ENCODE results near the gene FGF14. TPM values are rescaled to one million over a fixed set of nuclear protein-coding genes. Genes with fewer than 3 reads are reported as not detected.

Gene FGF14
- polyA plus RNA-seq, 1 donor (not counting 4 experiments of a cell fraction or from before 2014, with no cell fraction given), result 0.09 TPM

DNA sequence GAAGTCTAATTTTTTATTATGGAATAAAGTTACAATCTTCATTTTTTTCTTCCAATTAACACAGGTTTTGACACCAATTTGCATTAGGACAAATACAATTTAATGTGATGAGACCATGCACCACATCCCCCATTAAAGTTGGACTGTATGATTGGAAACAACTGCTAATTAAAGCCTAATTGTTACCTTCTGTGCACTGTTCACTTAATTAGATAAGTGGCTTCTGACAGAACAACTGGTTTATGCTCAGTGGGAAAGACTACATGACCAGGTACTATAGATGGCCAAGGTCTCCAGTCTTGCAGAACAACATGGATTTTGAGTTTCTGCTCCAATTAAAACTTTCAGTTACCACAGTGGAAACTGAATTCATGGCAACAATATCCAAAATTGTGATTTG, 198.1 kb downstream of the FGF14 start:
- FAIRE-seq (no peak), DNase-seq (ENCODE audit: low read depth, low spot score) (no peak)
- dilution Hi-C loops (cut with MboI; ENCODE audit: extremely low pct_ligation_motif_present, low sequenced_read_pairs), result no loop called here
- H3K4me1 ChIP-seq (ENCODE audit: control insufficient read depth, extremely low read depth, insufficient read depth, low read length), result peaks cover 2% of the 10 kb centered on the region
- H3K9me3 ChIP-seq (ENCODE audit: control insufficient read depth, low read depth, low read length), result no peaks in the 10 kb centered on the region
- H3K27me3 ChIP-seq (ENCODE audit: control insufficient read depth, extremely low read depth, insufficient read depth, low read length), result no peaks in the 10 kb centered on the region
- H3K36me3 ChIP-seq (ENCODE audit: control insufficient read depth in 2 of 2, extremely low read depth in 1 of 2, insufficient read depth in 2 of 2, low read length in 2 of 2), result no peaks in the 10 kb centered on the region
- H3K9me1 ChIP-seq (ENCODE audit: control insufficient read depth, extremely low read depth, insufficient read depth, low read length), result no peaks in the 10 kb centered on the region
- H3K4me3 ChIP-seq (ENCODE audit: control insufficient read depth in 2 of 3, extremely low read depth in 1 of 3, insufficient read depth in 2 of 3, low read depth in 1 of 3, low read length in 3 of 3), result no peak overlapping the region
- H4K20me1 ChIP-seq (ENCODE audit: control insufficient read depth, extremely low read depth, insufficient read depth, low read length), result no peaks in the 10 kb centered on the region
- H3K79me2 ChIP-seq (ENCODE audit: control insufficient read depth, insufficient read depth, low read length), result no peaks in the 10 kb centered on the region
- H3K27ac ChIP-seq (ENCODE audit: control insufficient read depth, insufficient read depth, low read length), result no peak overlapping the region
- no peak overlapping the region for H3K4me2 ChIP-seq (ENCODE audit: control insufficient read depth, extremely low read depth, insufficient read depth, low read depth, low read length)
- TF ChIP-seq EZH2 (IDR thresholded peaks at IDR 0.05; ENCODE audit: low read length), result no peak
- TF ChIP-seq, protein P1, sequence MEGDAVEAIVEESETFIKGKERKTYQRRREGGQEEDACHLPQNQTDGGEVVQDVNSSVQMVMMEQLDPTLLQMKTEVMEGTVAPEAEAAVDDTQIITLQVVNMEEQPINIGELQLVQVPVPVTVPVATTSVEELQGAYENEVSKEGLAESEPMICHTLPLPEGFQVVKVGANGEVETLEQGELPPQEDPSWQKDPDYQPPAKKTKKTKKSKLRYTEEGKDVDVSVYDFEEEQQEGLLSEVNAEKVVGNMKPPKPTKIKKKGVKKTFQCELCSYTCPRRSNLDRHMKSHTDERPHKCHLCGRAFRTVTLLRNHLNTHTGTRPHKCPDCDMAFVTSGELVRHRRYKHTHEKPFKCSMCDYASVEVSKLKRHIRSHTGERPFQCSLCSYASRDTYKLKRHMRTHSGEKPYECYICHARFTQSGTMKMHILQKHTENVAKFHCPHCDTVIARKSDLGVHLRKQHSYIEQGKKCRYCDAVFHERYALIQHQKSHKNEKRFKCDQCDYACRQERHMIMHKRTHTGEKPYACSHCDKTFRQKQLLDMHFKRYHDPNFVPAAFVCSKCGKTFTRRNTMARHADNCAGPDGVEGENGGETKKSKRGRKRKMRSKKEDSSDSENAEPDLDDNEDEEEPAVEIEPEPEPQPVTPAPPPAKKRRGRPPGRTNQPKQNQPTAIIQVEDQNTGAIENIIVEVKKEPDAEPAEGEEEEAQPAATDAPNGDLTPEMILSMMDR (optimal IDR thresholded peaks at IDR 0.05 in 1 of 3, IDR thresholded peaks at IDR 0.05 in 1 of 3, conservative IDR thresholded peaks at IDR 0.05 in 1 of 3; ENCODE audit: extremely low read depth in 1 of 3, insufficient read depth in 2 of 3, low read length in 3 of 3), result no peak
- H2AFZ ChIP-seq (ENCODE audit: control insufficient read depth, low read length), result no peak overlapping the region
- no peak overlapping the region for H3K9ac ChIP-seq (ENCODE audit: control insufficient read depth, extremely low read depth, insufficient read depth, low read length)

- H3K79me2 ChIP-seq (ENCODE audit: control insufficient read depth, insufficient read depth, low read length), result no peaks in the 10 kb centered on the region
- TF ChIP-seq, protein P1 (optimal IDR thresholded peaks at IDR 0.05 in 1 of 3, IDR thresholded peaks at IDR 0.05 in 1 of 3, conservative IDR thresholded peaks at IDR 0.05 in 1 of 3; ENCODE audit: extremely low read depth in 1 of 3, insufficient read depth in 2 of 3, low read length in 3 of 3), result no peak
- TF ChIP-seq EZH2 (IDR thresholded peaks at IDR 0.05; ENCODE audit: low read length), result no peak
- H3K27ac ChIP-seq (ENCODE audit: control insufficient read depth, insufficient read depth, low read length), result no peak overlapping the region
Measured at GRCh38 chr13:102198418-102199311, 203.2 kb downstream of the FGF14 start.

More at GRCh38 chr13:102198418-102199311, 203.2 kb downstream of the FGF14 start:
- FAIRE-seq (no peak), DNase-seq (ENCODE audit: low read depth, low spot score) (no peak)
- H3K9ac ChIP-seq (ENCODE audit: control insufficient read depth, extremely low read depth, insufficient read depth, low read length), result no peak overlapping the region
- no peaks in the 10 kb centered on the region for H3K9me3 ChIP-seq (ENCODE audit: control insufficient read depth, low read depth, low read length)
- H4K20me1 ChIP-seq (ENCODE audit: control insufficient read depth, extremely low read depth, insufficient read depth, low read length), result no peaks in the 10 kb centered on the region
- no peak overlapping the region for H3K4me2 ChIP-seq (ENCODE audit: control insufficient read depth, extremely low read depth, insufficient read depth, low read depth, low read length)
- no peaks in the 10 kb centered on the region for H3K36me3 ChIP-seq (ENCODE audit: control insufficient read depth in 2 of 2, extremely low read depth in 1 of 2, insufficient read depth in 2 of 2, low read length in 2 of 2)
- H3K27me3 ChIP-seq (ENCODE audit: control insufficient read depth, extremely low read depth, insufficient read depth, low read length), result no peaks in the 10 kb centered on the region
- no peak overlapping the region for H2AFZ ChIP-seq (ENCODE audit: control insufficient read depth, low read length)
- H3K9me1 ChIP-seq (ENCODE audit: control insufficient read depth, extremely low read depth, insufficient read depth, low read length), result no peaks in the 10 kb centered on the region
- dilution Hi-C loops (cut with MboI; ENCODE audit: extremely low pct_ligation_motif_present, low sequenced_read_pairs), result no loop called here
- no peak overlapping the region for H3K4me3 ChIP-seq (ENCODE audit: control insufficient read depth in 2 of 3, extremely low read depth in 1 of 3, insufficient read depth in 2 of 3, low read depth in 1 of 3, low read length in 3 of 3)
- H3K4me1 ChIP-seq (ENCODE audit: control insufficient read depth, extremely low read depth, insufficient read depth, low read length), result peaks cover 13% of the 10 kb centered on the region

Data from keratinocyte (primary cell).